ENCODE measurements around the gene PLCE1. TPM values are rescaled to one million over a fixed set of nuclear protein-coding genes. Genes with fewer than 3 reads are reported as not detected.

PLCE1 gene
- total and polyA plus RNA-seq, 2 experiments from 2014 or later: 4.7 to 10.8 TPM

DNA sequence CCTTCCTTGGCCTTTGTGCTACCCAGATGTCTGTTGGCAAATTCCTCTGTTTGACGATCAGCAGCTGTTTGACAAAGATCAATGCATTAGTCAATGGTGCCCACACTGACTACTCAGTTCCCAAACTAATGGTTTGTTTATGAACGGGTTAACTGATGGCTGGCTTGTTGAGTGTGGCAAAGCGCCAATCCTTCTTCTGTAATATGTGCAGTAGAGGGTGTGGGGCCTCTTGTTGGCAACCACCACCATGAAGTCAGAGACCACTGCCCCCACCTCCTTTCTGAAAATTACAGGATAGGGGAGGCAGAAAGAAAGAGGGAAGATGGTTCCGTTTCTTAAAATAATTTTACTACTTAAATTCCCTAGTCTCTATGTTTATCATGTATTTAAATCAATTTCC is 2.6 kb upstream of the PLCE1 start:
- peaks cover 15% of the 10 kb centered on the region for H3K79me2 ChIP-seq
- peaks cover 34% of the 10 kb centered on the region for H3K4me1 ChIP-seq (ENCODE audit: insufficient read depth)
- peak overlapping the region; percentile 71 for H3K27ac ChIP-seq
- H3K9me3 ChIP-seq (ENCODE audit: low read depth): no peaks in the 10 kb centered on the region
- TF ChIP-seq, protein P1, sequence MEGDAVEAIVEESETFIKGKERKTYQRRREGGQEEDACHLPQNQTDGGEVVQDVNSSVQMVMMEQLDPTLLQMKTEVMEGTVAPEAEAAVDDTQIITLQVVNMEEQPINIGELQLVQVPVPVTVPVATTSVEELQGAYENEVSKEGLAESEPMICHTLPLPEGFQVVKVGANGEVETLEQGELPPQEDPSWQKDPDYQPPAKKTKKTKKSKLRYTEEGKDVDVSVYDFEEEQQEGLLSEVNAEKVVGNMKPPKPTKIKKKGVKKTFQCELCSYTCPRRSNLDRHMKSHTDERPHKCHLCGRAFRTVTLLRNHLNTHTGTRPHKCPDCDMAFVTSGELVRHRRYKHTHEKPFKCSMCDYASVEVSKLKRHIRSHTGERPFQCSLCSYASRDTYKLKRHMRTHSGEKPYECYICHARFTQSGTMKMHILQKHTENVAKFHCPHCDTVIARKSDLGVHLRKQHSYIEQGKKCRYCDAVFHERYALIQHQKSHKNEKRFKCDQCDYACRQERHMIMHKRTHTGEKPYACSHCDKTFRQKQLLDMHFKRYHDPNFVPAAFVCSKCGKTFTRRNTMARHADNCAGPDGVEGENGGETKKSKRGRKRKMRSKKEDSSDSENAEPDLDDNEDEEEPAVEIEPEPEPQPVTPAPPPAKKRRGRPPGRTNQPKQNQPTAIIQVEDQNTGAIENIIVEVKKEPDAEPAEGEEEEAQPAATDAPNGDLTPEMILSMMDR (IDR thresholded peaks at IDR 0.05; ENCODE audit: poor library complexity): no peak
- TF ChIP-seq EZH2 (IDR thresholded peaks at IDR 0.05; ENCODE audit: borderline replicate concordance): no peak
- no peak for TF ChIP-seq EZH2phosphoT487 (IDR thresholded peaks at IDR 0.05; ENCODE audit: low read depth, severe bottlenecking, unreplicated experiment)
- H2AFZ ChIP-seq: no peak overlapping the region
- H3K36me3 ChIP-seq (replicated peaks; ENCODE audit: insufficient read depth, low read depth): no peaks in the 10 kb centered on the region
- peak overlapping the region; percentile 49 for H3K4me2 ChIP-seq
- H3K4me3 ChIP-seq: no peak overlapping the region
- DNase-seq (ENCODE audit: low spot score): no peak
- no peaks in the 10 kb centered on the region for H3K27me3 ChIP-seq
- no peaks in the 10 kb centered on the region for H3K9me2 ChIP-seq (replicated peaks; ENCODE audit: insufficient read depth)
- WGBS (ENCODE audit: low lambda C conversion rate, missing lambda C conversion rate): 60% methylated on average over 4 of the region's 4 CpGs
- no peaks in the 10 kb centered on the region for H4K20me1 ChIP-seq (ENCODE audit: insufficient read depth, poor library complexity, severe bottlenecking)

- no peaks in the 10 kb centered on the region for H3K36me3 ChIP-seq (replicated peaks; ENCODE audit: insufficient read depth, low read depth)
- H4K20me1 ChIP-seq (ENCODE audit: insufficient read depth, poor library complexity, severe bottlenecking): no peaks in the 10 kb centered on the region
- no peaks in the 10 kb centered on the region for H3K9me2 ChIP-seq (replicated peaks; ENCODE audit: insufficient read depth)
- H3K27ac ChIP-seq: peak overlapping the region; percentile 71
- H3K9me3 ChIP-seq (ENCODE audit: low read depth): no peaks in the 10 kb centered on the region
- no peak overlapping the region for H3K4me3 ChIP-seq
- H3K4me2 ChIP-seq: peak overlapping the region; percentile 49
- H3K79me2 ChIP-seq: peaks cover 22% of the 10 kb centered on the region
- peaks cover 34% of the 10 kb centered on the region for H3K4me1 ChIP-seq (ENCODE audit: insufficient read depth)
- DNase-seq (ENCODE audit: low spot score): peak; percentile 79
- no peaks in the 10 kb centered on the region for H3K27me3 ChIP-seq
- WGBS (ENCODE audit: low lambda C conversion rate, missing lambda C conversion rate): 16% methylated on average over 8 of the region's 8 CpGs
- H2AFZ ChIP-seq: no peak overlapping the region
- TF ChIP-seq EZH2phosphoT487 (IDR thresholded peaks at IDR 0.05; ENCODE audit: low read depth, severe bottlenecking, unreplicated experiment): no peak
- TF ChIP-seq, protein P1 (IDR thresholded peaks at IDR 0.05; ENCODE audit: poor library complexity): no peak
- TF ChIP-seq EZH2 (IDR thresholded peaks at IDR 0.05; ENCODE audit: borderline replicate concordance): no peak
These were observed 2.0 kb upstream of the PLCE1 start for GRCh38 chr10:93991596-93992284.

GRCh38 chr10:93992400-93993030 is 1.2 kb upstream of the PLCE1 start:
- 77% methylated on average over 2 of the region's 2 CpGs for WGBS (ENCODE audit: low lambda C conversion rate, missing lambda C conversion rate)
- H3K36me3 ChIP-seq (replicated peaks; ENCODE audit: insufficient read depth, low read depth): no peaks in the 10 kb centered on the region
- TF ChIP-seq, protein P1 (IDR thresholded peaks at IDR 0.05; ENCODE audit: poor library complexity): peak; percentile 13
- no peak for TF ChIP-seq EZH2 (IDR thresholded peaks at IDR 0.05; ENCODE audit: borderline replicate concordance)
- H3K27ac ChIP-seq: peak overlapping the region; percentile 0
- H3K4me3 ChIP-seq: no peak overlapping the region
- H3K9me3 ChIP-seq (ENCODE audit: low read depth): no peaks in the 10 kb centered on the region
- DNase-seq (ENCODE audit: low spot score): no peak
- no peak overlapping the region for H2AFZ ChIP-seq
- no peaks in the 10 kb centered on the region for H3K27me3 ChIP-seq
- H4K20me1 ChIP-seq (ENCODE audit: insufficient read depth, poor library complexity, severe bottlenecking): no peaks in the 10 kb centered on the region
- no peaks in the 10 kb centered on the region for H3K9me2 ChIP-seq (replicated peaks; ENCODE audit: insufficient read depth)
- peaks cover 29% of the 10 kb centered on the region for H3K79me2 ChIP-seq
- H3K4me2 ChIP-seq: peak overlapping the region; percentile 49
- H3K4me1 ChIP-seq (ENCODE audit: insufficient read depth): peaks cover 34% of the 10 kb centered on the region

All from hepatocyte (in vitro differentiated cells).